GM21515 (cell line): ENCODE data around the gene UVRAG.

Source experiments
- ATAC-seq: cut with Tn5 transposase; IDR thresholded peaks from one replicate; pipeline ENCODE4 v1.9.1; 2021; ENCODE audit not compliant: unreplicated experiment

The UVRAG gene

GRCh38 chr11:76157891-76158290, 342.9 kb downstream of the UVRAG start:
- no peak for ATAC-seq

- ATAC-seq: no peak
These were observed 343.6 kb downstream of the UVRAG start for GRCh38 chr11:76158394-76159302.

GRCh38 chr11:76159303-76159937, 344.4 kb downstream of the UVRAG start:
- ATAC-seq: no peak

GRCh38 chr11:76159983-76160661, 345.1 kb downstream of the UVRAG start:
- no peak for ATAC-seq

- no peak for ATAC-seq
These were observed 345.8 kb downstream of the UVRAG start for GRCh38 chr11:76160856-76161255.

GRCh38 chr11:76161261-76161961, 346.4 kb downstream of the UVRAG start:
- ATAC-seq: no peak

- no peak for ATAC-seq
These were observed 347.6 kb downstream of the UVRAG start for GRCh38 chr11:76162336-76163288.

- ATAC-seq: no peak
These were observed 348.4 kb downstream of the UVRAG start for GRCh38 chr11:76163289-76163880.

- no peak for ATAC-seq
These were observed 349.1 kb downstream of the UVRAG start for GRCh38 chr11:76164081-76164480.

- ATAC-seq: no peak
These were observed 350.1 kb downstream of the UVRAG start for GRCh38 chr11:76164861-76165751.

GRCh38 chr11:76166314-76166713, 351.3 kb downstream of the UVRAG start:
- no peak for ATAC-seq

- no peak for ATAC-seq
These were observed 352.6 kb downstream of the UVRAG start for GRCh38 chr11:76167590-76167989.

GRCh38 chr11:76169473-76169896, 354.5 kb downstream of the UVRAG start:
- ATAC-seq: no peak

GRCh38 chr11:76170468-76170867, 355.5 kb downstream of the UVRAG start:
- ATAC-seq: no peak

- ATAC-seq: no peak
These were observed 357.6 kb downstream of the UVRAG start for GRCh38 chr11:76172583-76172982.

- no peak for ATAC-seq
These were observed 358.7 kb downstream of the UVRAG start for GRCh38 chr11:76173663-76174062.

GRCh38 chr11:76174330-76174729, 359.3 kb downstream of the UVRAG start:
- no peak for ATAC-seq

GRCh38 chr11:76175783-76176182, 360.8 kb downstream of the UVRAG start:
- no peak for ATAC-seq

- ATAC-seq: no peak
These were observed 361.5 kb downstream of the UVRAG start for GRCh38 chr11:76176463-76176862.
